Memory B cell (primary cell): Measurements from ENCODE around the gene PRKCA.

ENCODE experiments used
- ATAC-seq: fragments of 150-1000 bp; cut with Tn5 transposase; 2 replicates; pipeline ENCODE4 v1.10.0; 2021; ENCODE audit warnings: low read depth, mild to moderate bottlenecking, moderate library complexity
- DNase-seq, 2 donors: peaks; one replicate each; pipeline ENCODE4 v3.0.0; 2022; ENCODE audit warnings: low spot score in 2 of 2
- H3K27ac Mint-ChIP-seq: one replicate; pipeline ENCODE4 v1.8.0; 2022; ENCODE audit warnings: mild to moderate bottlenecking, moderate library complexity, mixed read lengths
- H3K27me3 Mint-ChIP-seq: one replicate; pipeline ENCODE4 v1.8.0; 2022; ENCODE audit warnings: mixed read lengths
- H3K36me3 Mint-ChIP-seq: one replicate; pipeline ENCODE4 v1.8.0; 2022; ENCODE audit warnings: mild to moderate bottlenecking, mixed read lengths
- H3K4me1 Mint-ChIP-seq: one replicate; pipeline ENCODE4 v1.8.0; 2022; ENCODE audit warnings: mixed read lengths
- H3K4me3 Mint-ChIP-seq: one replicate; pipeline ENCODE4 v1.8.0; 2022; ENCODE audit warnings: mild to moderate bottlenecking, moderate library complexity, mixed read lengths
- H3K9me3 Mint-ChIP-seq: one replicate; pipeline ENCODE4 v1.8.0; 2022; ENCODE audit warnings: mixed read lengths

The PRKCA gene

DNA sequence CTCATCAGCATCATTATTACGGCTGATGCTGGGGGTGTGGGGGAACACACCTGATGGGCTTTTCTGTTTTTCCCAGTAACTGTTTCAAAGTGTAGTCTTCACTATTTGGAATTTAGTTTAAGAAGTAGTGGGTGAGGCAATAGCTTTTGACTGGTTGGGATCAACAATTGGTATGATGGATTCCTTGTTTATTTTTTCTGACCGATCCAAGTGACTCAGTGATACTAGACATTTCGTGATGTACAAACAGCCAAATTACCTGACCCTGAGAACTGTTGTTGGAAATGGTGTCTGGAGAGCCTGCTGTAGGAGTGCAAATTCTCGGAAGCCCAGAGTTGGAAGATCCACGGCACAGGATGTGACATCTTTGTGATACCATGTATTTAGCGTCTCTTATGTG, 204.2 kb downstream of the PRKCA start:
- Mint-ChIP-seq H3K27ac (no peak overlapping the region), H3K9me3 (no peaks in the 10 kb centered on the region), H3K36me3 (no peaks in the 10 kb centered on the region), H3K27me3 (no peaks in the 10 kb centered on the region), H3K4me1 (no peaks in the 10 kb centered on the region), H3K4me3 (no peak overlapping the region)
- no peak for DNase-seq
- ATAC-seq = no peak

GRCh38 chr17:66507103-66507923, 204.9 kb downstream of the PRKCA start:
- DNase-seq = no peak
- H3K27ac Mint-ChIP-seq = no peak overlapping the region
- H3K36me3 Mint-ChIP-seq = no peaks in the 10 kb centered on the region
- H3K9me3 Mint-ChIP-seq = no peaks in the 10 kb centered on the region
- no peaks in the 10 kb centered on the region for H3K27me3 Mint-ChIP-seq
- no peak for ATAC-seq
- no peaks in the 10 kb centered on the region for H3K4me1 Mint-ChIP-seq
- H3K4me3 Mint-ChIP-seq = no peak overlapping the region

- ATAC-seq (no peak), DNase-seq (no peak)
- Mint-ChIP-seq H3K27me3 (no peaks in the 10 kb centered on the region), H3K4me3 (no peak overlapping the region), H3K4me1 (no peaks in the 10 kb centered on the region), H3K36me3 (no peaks in the 10 kb centered on the region), H3K27ac (no peak overlapping the region), H3K9me3 (no peaks in the 10 kb centered on the region)
These were observed 205.8 kb downstream of the PRKCA start for GRCh38 chr17:66507982-66508760.

GRCh38 chr17:66508896-66509844, 206.8 kb downstream of the PRKCA start:
- H3K4me3 Mint-ChIP-seq = no peak overlapping the region
- ATAC-seq (no peak), DNase-seq (no peak)

GRCh38 chr17:66509926-66510325, 207.5 kb downstream of the PRKCA start:
- H3K36me3 Mint-ChIP-seq = no peaks in the 10 kb centered on the region
- no peaks in the 10 kb centered on the region for H3K27me3 Mint-ChIP-seq
- H3K4me1 Mint-ChIP-seq = no peaks in the 10 kb centered on the region
- no peak overlapping the region for H3K4me3 Mint-ChIP-seq
- ATAC-seq (no peak), DNase-seq (no peak)
- H3K9me3 Mint-ChIP-seq = no peaks in the 10 kb centered on the region
- no peak overlapping the region for H3K27ac Mint-ChIP-seq

More at GRCh38 chr17:66508896-66509844, 206.8 kb downstream of the PRKCA start:
- no peaks in the 10 kb centered on the region for H3K4me1 Mint-ChIP-seq
- H3K36me3 Mint-ChIP-seq = no peaks in the 10 kb centered on the region
- no peaks in the 10 kb centered on the region for H3K27me3 Mint-ChIP-seq
- no peak overlapping the region for H3K27ac Mint-ChIP-seq
- no peaks in the 10 kb centered on the region for H3K9me3 Mint-ChIP-seq

DNA sequence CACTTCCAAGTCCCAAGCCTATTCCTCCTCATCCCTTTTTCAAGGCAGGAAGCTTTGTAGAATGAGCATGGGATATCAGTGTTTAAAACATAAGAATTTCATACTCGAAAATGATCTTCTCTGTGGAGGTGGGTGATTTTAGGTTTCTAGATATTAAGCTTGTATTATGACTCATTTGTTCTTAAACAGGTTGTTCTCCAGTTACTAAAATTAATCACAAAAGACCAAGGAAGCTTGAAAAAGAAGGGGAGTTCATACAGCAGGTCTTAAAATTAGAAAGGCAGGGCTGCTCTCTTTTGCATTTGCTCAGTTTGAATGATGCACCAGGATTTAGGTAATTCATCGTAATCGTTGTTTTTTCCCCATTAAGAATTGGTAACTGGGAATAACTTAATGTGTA, 208.7 kb downstream of the PRKCA start:
- Mint-ChIP-seq H3K27ac (no peak overlapping the region), H3K4me3 (no peak overlapping the region), H3K36me3 (no peaks in the 10 kb centered on the region), H3K4me1 (no peaks in the 10 kb centered on the region), H3K9me3 (no peaks in the 10 kb centered on the region), H3K27me3 (no peaks in the 10 kb centered on the region)
- ATAC-seq (no peak), DNase-seq (no peak)

GRCh38 chr17:66514227-66514806, 211.9 kb downstream of the PRKCA start:
- DNase-seq (no peak), ATAC-seq (no peak)
- Mint-ChIP-seq H3K36me3 (no peaks in the 10 kb centered on the region), H3K9me3 (no peaks in the 10 kb centered on the region), H3K27ac (no peak overlapping the region), H3K4me1 (no peaks in the 10 kb centered on the region), H3K4me3 (no peak overlapping the region), H3K27me3 (peaks cover 4% of the 10 kb centered on the region)

DNA sequence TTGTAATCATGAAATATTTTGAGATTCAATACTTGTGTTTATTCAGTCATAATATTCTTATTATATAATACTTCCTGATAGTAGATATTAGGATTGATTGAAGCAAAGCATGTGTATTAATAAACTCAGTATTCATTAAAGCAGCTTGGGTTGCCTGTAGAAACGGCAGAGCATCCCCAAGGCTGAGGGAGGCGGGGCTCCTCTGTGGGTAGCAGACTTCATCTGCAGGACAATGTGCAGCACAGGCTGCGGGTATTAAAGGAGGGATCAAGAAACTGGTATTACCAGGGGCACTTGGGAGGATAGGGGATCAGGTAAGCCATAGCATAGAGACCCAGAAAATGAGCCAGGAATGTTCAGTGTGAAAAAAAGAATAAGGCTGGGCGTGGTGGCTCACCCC, 213.6 kb downstream of the PRKCA start:
- Mint-ChIP-seq H3K4me1 (no peaks in the 10 kb centered on the region), H3K27me3 (peaks cover 4% of the 10 kb centered on the region), H3K9me3 (no peaks in the 10 kb centered on the region), H3K27ac (no peak overlapping the region), H3K4me3 (no peak overlapping the region), H3K36me3 (no peaks in the 10 kb centered on the region)
- DNase-seq (no peak), ATAC-seq (no peak)

DNA sequence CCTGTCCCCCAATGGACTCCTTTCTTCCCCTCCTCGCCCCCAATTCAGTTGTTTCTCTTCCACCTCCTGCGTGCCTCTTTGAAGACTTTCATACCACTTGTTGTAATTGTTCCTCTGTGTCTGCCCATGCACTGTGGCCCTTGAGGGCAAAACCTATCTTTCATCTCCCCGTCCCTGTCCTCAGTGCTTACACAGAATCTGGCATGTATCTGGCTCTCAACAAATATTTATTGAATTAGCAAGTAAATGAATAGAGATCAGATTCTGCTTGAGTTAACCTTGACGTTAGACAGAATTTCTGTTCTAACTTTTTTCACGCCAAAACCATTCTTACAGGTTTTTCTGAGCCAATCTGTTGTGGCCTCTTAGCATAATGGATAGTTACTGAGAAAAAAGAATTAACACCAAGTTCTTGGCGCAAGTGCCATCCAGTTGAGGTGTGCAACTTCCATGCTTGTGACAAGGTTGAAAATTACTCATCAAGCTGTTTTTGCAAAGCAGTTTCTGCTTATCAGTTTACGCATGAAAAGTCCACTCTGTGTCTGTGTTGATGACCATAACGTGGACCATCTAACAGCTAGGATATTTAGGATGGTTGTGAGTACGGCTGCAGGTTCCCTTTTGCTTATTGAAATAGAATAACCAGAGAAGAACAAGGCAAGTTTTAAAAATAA, 215.1 kb downstream of the PRKCA start:
- no peaks in the 10 kb centered on the region for H3K4me1 Mint-ChIP-seq
- no peak overlapping the region for H3K4me3 Mint-ChIP-seq
- H3K36me3 Mint-ChIP-seq = no peaks in the 10 kb centered on the region
- H3K27ac Mint-ChIP-seq = no peak overlapping the region
- no peak for ATAC-seq
- no peaks in the 10 kb centered on the region for H3K9me3 Mint-ChIP-seq
- H3K27me3 Mint-ChIP-seq = peaks cover 4% of the 10 kb centered on the region
- no peak for DNase-seq

GRCh38 chr17:66518108-66518507, 215.7 kb downstream of the PRKCA start:
- Mint-ChIP-seq H3K9me3 (no peaks in the 10 kb centered on the region), H3K4me3 (no peak overlapping the region), H3K27me3 (peaks cover 4% of the 10 kb centered on the region), H3K4me1 (no peaks in the 10 kb centered on the region), H3K27ac (no peak overlapping the region), H3K36me3 (no peaks in the 10 kb centered on the region)
- DNase-seq (no peak), ATAC-seq (no peak)

- Mint-ChIP-seq H3K4me3 (no peak overlapping the region), H3K27ac (no peak overlapping the region), H3K4me1 (no peaks in the 10 kb centered on the region), H3K27me3 (peaks cover 4% of the 10 kb centered on the region), H3K9me3 (no peaks in the 10 kb centered on the region), H3K36me3 (no peaks in the 10 kb centered on the region)
- ATAC-seq (no peak), DNase-seq (no peak)
These were observed 216.3 kb downstream of the PRKCA start for GRCh38 chr17:66518677-66519076.

GRCh38 chr17:66519154-66519553, 216.7 kb downstream of the PRKCA start:
- Mint-ChIP-seq H3K4me1 (no peaks in the 10 kb centered on the region), H3K27ac (no peak overlapping the region)

GRCh38 chr17:66520999-66521398, 218.6 kb downstream of the PRKCA start:
- DNase-seq = no peak
- Mint-ChIP-seq H3K4me1 (no peaks in the 10 kb centered on the region), H3K9me3 (peaks cover 1% of the 10 kb centered on the region), H3K27me3 (peaks cover 4% of the 10 kb centered on the region), H3K36me3 (no peaks in the 10 kb centered on the region), H3K27ac (no peak overlapping the region), H3K4me3 (no peak overlapping the region)
- no peak for ATAC-seq

More at GRCh38 chr17:66519154-66519553, 216.7 kb downstream of the PRKCA start:
- Mint-ChIP-seq H3K36me3 (no peaks in the 10 kb centered on the region), H3K27me3 (peaks cover 4% of the 10 kb centered on the region), H3K9me3 (no peaks in the 10 kb centered on the region), H3K4me3 (no peak overlapping the region)
- ATAC-seq = no peak
- no peak for DNase-seq
